RWPE2 (cell line): ENCODE results near the gene LRRC46.

Experiments used
- ATAC-seq: fragments of 200-7000 bp; cut with Tn5 transposase; 3 replicates; pipeline ENCODE4 v1.9.1; 2021; ENCODE audit warnings: low read depth
- DNase-seq: peaks from one replicate; pipeline ENCODE4 v3.0.0-alpha.2; 2020; ENCODE audit warnings: low spot score
- H3K27ac ChIP-seq: fragments of 450-650 bp; 2 replicates; pipeline ENCODE4 v1.5.1; 2017; ENCODE audit warnings: mild to moderate bottlenecking; ENCODE audit not compliant: poor library complexity, severe bottlenecking
- H3K27me3 ChIP-seq: fragments of 250-450 bp; sonication (Bioruptor Pico); 2 replicates; pipeline ENCODE4 v1.5.1; 2021; ENCODE audit warnings: mild to moderate bottlenecking, moderate library complexity; ENCODE audit not compliant: insufficient read depth, poor library complexity, severe bottlenecking
- H3K36me3 ChIP-seq: fragments of 250-450 bp; sonication (Bioruptor Pico); 2 replicates; pipeline ENCODE4 v1.5.1; 2020; ENCODE audit warnings: low read depth, mild to moderate bottlenecking, moderate library complexity
- H3K4me1 ChIP-seq: fragments of 250-450 bp; sonication (Bioruptor Pico); 2 replicates; pipeline ENCODE4 v1.5.1; 2021; ENCODE audit warnings: mild to moderate bottlenecking, moderate library complexity; ENCODE audit not compliant: insufficient read depth, poor library complexity, severe bottlenecking
- H3K4me3 ChIP-seq: fragments of 250-450 bp; sonication (Bioruptor Pico); 2 replicates; pipeline ENCODE4 v1.5.1; 2021; ENCODE audit warnings: mild to moderate bottlenecking, moderate library complexity; ENCODE audit not compliant: severe bottlenecking
- H3K9me3 ChIP-seq: fragments of 250-450 bp; sonication (Bioruptor Pico); 2 replicates; pipeline ENCODE4 v1.5.1; 2021; ENCODE audit warnings: mild to moderate bottlenecking, moderate library complexity; ENCODE audit not compliant: severe bottlenecking
- TF ChIP-seq, protein P1 (sequence below): fragments of 450-650 bp; IDR thresholded peaks from one replicate; pipeline ENCODE4 v1.5.1; 2017; ENCODE audit warnings: mild to moderate bottlenecking, moderate library complexity; ENCODE audit not compliant: poor library complexity, severe bottlenecking

The LRRC46 gene

GRCh38 chr17:47801906-47802305 lies 29.6 kb upstream of the LRRC46 start:
- Histone ChIP-seq H3K27me3 (no peaks in the 10 kb centered on the region), H3K4me3 (no peak overlapping the region), H3K9me3 (no peaks in the 10 kb centered on the region), H3K27ac (no peak overlapping the region), H3K4me1 (no peaks in the 10 kb centered on the region), H3K36me3 (no peaks in the 10 kb centered on the region)
- ATAC-seq (no peak), DNase-seq (no peak)
- TF ChIP-seq, protein P1, sequence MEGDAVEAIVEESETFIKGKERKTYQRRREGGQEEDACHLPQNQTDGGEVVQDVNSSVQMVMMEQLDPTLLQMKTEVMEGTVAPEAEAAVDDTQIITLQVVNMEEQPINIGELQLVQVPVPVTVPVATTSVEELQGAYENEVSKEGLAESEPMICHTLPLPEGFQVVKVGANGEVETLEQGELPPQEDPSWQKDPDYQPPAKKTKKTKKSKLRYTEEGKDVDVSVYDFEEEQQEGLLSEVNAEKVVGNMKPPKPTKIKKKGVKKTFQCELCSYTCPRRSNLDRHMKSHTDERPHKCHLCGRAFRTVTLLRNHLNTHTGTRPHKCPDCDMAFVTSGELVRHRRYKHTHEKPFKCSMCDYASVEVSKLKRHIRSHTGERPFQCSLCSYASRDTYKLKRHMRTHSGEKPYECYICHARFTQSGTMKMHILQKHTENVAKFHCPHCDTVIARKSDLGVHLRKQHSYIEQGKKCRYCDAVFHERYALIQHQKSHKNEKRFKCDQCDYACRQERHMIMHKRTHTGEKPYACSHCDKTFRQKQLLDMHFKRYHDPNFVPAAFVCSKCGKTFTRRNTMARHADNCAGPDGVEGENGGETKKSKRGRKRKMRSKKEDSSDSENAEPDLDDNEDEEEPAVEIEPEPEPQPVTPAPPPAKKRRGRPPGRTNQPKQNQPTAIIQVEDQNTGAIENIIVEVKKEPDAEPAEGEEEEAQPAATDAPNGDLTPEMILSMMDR, result no peak

DNA sequence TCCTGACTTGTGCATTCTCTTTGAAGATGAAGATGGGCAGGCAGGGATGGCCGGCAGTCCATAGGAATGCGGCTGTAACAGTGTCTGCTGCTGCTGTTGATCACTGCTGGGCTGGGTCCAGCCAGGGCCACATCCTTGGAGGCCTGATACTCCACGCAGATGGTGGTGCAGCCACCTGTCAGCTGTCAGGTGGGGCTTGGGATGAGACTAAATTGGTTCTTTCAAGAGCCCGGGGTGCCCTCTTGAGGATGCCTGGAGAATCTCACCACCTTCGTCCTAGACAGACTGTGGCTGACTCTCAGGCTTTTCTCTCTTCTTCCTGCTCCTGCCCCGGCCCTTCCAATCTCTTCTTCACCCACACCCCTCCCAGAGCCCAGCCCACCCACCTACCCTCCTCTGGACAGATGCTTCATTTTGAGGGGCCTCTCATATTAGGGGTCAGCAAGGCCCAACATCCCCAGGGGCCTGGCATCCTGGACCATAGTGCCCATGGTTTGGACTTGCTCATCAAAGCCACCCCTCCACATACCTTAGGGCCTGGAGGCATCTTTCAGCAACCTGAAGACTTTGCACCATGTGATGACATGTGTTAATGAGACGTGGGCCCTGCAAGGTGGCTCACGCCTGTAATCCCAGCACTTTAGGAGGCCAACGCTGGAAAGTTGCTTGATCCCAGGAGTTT lies 29.0 kb upstream of the LRRC46 start:
- Histone ChIP-seq H3K27ac (no peak overlapping the region), H3K36me3 (no peaks in the 10 kb centered on the region), H3K4me1 (no peaks in the 10 kb centered on the region), H3K4me3 (no peak overlapping the region), H3K9me3 (no peaks in the 10 kb centered on the region), H3K27me3 (no peaks in the 10 kb centered on the region)
- peak; percentile 92 for ATAC-seq
- DNase-seq, result peak; percentile 24
- TF ChIP-seq, protein P1, result peak; percentile 80

DNA sequence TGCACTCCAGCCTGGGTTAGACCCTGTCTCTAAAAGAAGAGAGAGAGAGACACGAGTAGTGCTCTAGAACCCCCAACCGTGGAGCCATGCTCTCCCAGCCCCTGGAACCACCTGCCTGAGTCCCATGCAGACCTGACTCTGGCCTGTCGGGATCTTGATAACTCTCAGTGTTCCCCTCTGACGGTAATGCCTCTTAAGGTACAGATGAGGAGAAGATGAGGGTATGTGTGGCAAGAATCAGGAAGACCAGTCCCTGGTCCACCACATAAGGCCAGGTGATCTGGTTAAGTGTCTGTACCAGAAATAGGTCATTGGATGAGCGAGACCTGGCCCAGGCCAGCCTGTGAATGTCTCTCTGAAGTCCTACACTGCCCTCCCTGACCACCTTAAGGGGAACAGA lies 28.3 kb upstream of the LRRC46 start:
- ATAC-seq (no peak), DNase-seq (no peak)
- Histone ChIP-seq H3K4me1 (no peaks in the 10 kb centered on the region), H3K27ac (no peak overlapping the region), H3K4me3 (no peak overlapping the region), H3K9me3 (no peaks in the 10 kb centered on the region), H3K27me3 (no peaks in the 10 kb centered on the region), H3K36me3 (no peaks in the 10 kb centered on the region)
- TF ChIP-seq, protein P1, result no peak

DNA sequence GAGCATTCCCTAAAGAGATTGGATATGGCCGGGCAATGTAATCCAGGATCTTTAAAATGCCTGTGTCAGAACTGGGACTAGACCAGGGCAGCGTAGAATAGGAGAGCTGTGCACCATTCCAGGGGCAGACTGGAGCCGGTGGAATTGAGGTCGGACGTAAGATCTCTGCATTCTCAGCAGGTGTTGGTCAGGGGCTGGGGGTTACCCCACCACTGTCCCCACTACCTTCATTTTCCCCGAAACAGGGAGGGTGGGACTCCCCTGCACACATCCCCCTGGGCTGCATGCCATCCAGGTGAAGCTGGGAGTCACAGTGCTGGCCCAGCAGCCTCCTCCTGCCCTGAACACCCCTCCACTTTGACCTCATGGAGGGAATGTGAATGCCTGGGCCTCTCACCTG lies 27.7 kb upstream of the LRRC46 start:
- Histone ChIP-seq H3K9me3 (no peaks in the 10 kb centered on the region), H3K4me1 (no peaks in the 10 kb centered on the region), H3K27me3 (no peaks in the 10 kb centered on the region), H3K27ac (no peak overlapping the region), H3K4me3 (no peak overlapping the region), H3K36me3 (no peaks in the 10 kb centered on the region)
- TF ChIP-seq, protein P1, result no peak
- DNase-seq (no peak), ATAC-seq (no peak)

GRCh38 chr17:47804461-47804860 lies 27.0 kb upstream of the LRRC46 start:
- ATAC-seq, result no peak
- TF ChIP-seq, protein P1, result no peak
- H3K4me1 ChIP-seq, result no peaks in the 10 kb centered on the region
- no peak overlapping the region for H3K27ac ChIP-seq
- H3K4me3 ChIP-seq, result no peak overlapping the region
- H3K9me3 ChIP-seq, result no peaks in the 10 kb centered on the region
- no peak for DNase-seq
- no peaks in the 10 kb centered on the region for H3K27me3 ChIP-seq
- H3K36me3 ChIP-seq, result peaks cover 6% of the 10 kb centered on the region; the same call in 1 of the 2 replicates
